Activated CD8-positive, alpha-beta memory T cell treated with anti-CD3 and anti-CD28 coated beads for 36 hours (primary cell): ENCODE data around the gene ZMPSTE24. TPM values are rescaled to one million over a fixed set of nuclear protein-coding genes. Genes with fewer than 3 reads are reported as not detected.
"Not testable (repeated sequence)": the region's sequence is repeated elsewhere in the genome, so short reads cannot be mapped to it uniquely, and the experiment has no call there.

Experiments used
- CTCF ChIA-PET: fragments of 350-600 bp; sonication (Branson Sonifier 250); formaldehyde crosslinking; loops from one replicate; lab custom pipeline; 2021; ENCODE audit warnings: antibody characterized with exemption; lab: Charles Lee
- POLR2A ChIA-PET: fragments of 350-600 bp; sonication (Branson Sonifier 250); formaldehyde crosslinking; loops from one replicate; lab custom pipeline; 2021; ENCODE audit warnings: antibody characterized with exemption; lab: Charles Lee
- total RNA-seq, 2 experiments: library from RNA; stranded (reverse); gene quantifications; one replicate each; pipeline ENCODE4 v1.2.3, GENCODE V29; 2021

ZMPSTE24 gene
- total RNA-seq, result 10 to 100 TPM; 48.2 to 49.4 TPM

DNA sequence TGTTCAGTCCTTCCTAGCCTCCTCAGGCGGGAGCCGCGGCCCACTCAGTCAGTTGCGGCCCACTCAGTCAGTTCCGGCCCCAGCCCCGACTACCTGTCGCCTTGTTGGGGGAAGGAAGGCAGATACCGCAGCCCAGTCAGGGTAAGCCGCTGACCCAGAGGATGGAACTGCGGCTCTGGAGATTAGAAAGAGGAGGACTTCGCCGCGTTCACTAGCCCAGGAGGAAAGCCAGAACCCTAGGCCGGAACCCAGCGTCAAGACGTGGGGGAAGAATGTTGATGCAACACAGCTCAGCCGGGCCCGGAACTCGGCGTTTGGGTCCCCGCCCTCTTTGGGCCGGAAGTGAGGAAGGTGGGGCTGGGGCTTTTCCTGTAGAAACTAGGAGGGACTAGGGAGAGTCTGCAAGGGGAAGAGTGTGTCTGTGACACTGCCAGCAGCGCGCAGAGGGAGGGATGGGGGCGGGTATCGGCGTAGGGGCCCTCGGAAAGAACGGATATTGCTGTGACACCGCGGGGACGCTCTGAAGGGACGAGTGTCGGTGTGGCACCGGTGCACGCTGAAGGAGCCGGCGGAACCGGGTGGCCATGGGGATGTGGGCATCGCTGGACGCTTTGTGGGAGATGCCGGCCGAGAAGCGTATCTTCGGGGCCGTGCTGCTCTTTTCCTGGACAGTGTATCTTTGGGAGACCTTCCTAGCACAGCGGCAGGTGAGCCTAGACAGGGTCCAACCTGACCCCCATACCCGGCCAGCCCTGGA lies at the start of gene ZMPSTE24:
ZMPSTE24 (plus strand) TSS at position 549 of the 757 bp plus-strand sequence; CDS start at position 585, 36 bp downstream.
- ChIA-PET CTCF (interaction anchor here (0.6 to 1.4 kb wide), 4 partner anchors 8 to 96 kb away, joined by 3 to 6 read pairs (median 4); partner anchors contain the start of gene COL9A2), POLR2A (interaction anchor here (0.6 to 1.7 kb wide), 4 partner anchors 16 to 336 kb away, joined by 3 to 10 read pairs (median 4); no protein-coding TSS in a partner anchor)

DNA sequence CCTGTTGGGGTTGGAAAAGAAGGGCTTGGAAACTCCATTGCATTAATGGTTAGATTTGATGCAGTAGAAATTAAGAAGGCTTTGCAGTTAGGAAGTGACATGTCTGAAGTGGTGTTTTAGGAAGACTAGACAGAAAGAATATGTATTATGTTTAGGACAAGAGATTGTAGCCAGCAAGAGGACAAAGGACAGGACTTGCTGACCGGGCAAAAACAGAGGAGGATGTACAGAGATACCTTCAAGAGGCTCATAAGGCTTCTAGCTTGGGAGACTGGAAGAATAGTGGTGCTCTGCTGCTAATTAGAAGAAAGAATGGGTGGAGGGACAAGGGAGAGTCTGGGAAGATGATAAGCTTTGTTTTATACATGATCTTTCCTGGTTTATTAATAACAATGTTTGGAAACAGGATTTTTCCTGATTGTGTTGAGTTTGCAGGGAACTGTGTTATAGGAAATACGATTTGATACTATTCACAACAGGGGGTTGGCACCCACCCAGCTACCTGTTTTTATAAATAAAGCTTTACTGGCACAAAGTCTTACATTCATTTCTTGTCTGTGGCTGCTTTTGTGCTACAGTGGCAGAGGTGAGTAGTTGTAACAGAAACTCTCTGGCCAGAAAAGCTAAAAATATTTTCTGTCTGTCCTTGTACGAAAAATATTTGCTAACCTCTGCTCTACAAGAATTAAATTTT lies 47.4 kb upstream of the ZMPSTE24 start:
- CTCF ChIA-PET, result no interaction called here
- POLR2A ChIA-PET, result no interaction called here

DNA sequence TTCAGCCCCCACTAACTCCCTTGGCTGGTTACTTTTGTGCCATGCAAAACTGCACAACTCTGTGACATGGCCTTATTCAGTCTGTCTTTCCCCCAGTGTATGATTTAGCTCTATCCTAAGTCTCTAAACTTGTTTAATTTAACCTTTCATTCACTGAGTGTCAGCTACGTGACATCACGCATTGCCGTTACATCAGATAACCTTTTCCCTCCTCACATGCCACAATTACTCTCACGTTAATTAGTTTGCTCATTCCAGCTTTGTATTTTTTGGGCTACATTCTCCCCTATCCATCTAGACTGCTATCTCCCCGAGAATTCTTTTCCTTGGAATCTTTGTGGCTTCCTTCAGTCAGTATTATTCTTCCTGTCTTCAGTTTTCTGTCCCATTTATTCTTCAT lies 39.7 kb upstream of the ZMPSTE24 start:
- POLR2A ChIA-PET, result no interaction called here

DNA sequence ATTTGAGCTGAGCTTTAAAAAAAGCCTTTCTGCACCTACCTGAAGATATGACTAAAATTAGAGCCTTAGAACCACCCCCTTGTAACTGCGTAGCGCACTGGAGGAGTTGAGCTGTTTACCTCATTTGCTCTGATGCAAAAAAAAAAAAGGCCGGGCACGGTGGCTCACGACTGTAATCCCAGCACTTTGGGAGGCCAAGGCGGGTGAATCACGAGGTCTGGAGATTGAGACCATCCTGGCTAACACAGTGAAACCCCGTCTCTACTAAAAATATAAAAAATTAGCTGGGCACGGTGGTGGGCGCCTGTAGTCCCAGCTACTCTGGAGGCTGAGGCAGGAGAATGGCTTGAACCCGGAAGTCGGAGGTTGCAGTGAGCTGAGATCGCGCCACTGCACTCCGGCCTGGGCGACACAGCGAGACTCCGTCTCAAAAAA lies 36.5 kb upstream of the ZMPSTE24 start:
- CTCF ChIA-PET, result interaction anchor here (0.7 kb wide), 1 partner anchor 46 kb away, joined by 5 read pairs; no protein-coding TSS in a partner anchor
- POLR2A ChIA-PET, result not testable (repeated sequence)

More for the DNA sequence above, 39.7 kb upstream of the ZMPSTE24 start:
- CTCF ChIA-PET, result interaction anchor here (1.2 kb wide), 1 partner anchor 74 kb away, joined by 3 read pairs; no protein-coding TSS in a partner anchor

DNA sequence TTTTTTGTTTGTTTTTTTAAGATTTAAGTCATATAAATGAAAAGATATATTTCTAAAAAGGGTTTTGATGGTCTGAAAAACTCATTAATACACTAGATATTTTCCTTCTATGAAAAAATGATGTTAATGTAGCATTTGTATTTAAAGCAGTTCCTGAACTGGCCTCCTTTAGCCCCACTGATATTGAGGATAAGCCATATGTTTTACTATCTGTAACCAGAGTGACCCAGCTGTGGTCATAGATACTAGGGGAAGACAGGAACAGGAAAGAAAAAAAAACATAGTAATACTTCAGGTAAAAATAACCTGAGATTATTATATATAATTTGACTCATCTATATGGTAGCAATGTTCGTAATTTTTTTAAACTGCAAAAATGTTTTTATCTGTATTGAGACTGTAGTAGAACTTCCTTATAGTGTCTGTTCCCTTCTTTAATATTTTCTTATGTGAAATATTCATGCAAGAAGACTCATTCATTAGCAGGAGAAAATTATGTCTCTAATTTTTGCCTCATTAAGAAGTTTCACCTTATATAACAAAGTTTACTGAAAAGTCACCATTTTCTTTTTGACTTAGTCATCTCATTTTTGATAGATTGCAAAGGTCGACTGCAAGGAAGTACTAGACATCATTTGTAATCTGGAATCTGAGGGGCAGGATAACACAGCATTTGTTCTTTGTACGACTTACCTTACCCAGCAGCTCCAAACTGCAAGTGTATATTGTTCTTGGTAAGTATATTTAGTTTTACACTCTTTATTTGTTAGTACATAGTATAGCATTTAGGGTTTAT lies 35.9 kb upstream of the ZMPSTE24 start:
- ChIA-PET CTCF (no interaction called here), POLR2A (no interaction called here)

DNA sequence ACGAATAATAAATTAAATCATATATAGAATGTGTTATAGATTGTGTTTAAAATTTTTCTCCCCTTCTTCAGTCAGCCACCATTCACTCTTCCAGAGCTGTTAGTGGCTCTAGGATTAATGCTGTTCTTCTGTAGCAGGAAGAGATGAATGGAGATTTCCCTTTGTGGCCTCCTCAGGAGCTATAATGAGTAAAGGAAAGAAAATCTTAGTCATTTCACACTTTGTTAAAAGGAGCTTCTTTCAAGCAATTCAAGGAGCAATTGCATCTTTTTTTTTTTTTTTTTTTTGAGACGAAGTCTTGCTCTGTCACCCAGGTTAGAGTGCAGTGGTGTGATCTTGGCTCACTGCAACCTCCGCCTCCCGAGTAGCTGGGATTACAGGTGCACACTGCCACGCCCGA lies 34.0 kb upstream of the ZMPSTE24 start:
- CTCF ChIA-PET, result interaction anchor here (0.7 to 1.3 kb wide), 9 partner anchors 15 to 135 kb away, joined by 3 to 5 read pairs (median 4); no protein-coding TSS in a partner anchor
- POLR2A ChIA-PET, result interaction anchor here (0.6 to 1.2 kb wide), 11 partner anchors 8 to 486 kb away, joined by 3 to 8 read pairs (median 5); partner anchors contain the start of gene PPIE

DNA sequence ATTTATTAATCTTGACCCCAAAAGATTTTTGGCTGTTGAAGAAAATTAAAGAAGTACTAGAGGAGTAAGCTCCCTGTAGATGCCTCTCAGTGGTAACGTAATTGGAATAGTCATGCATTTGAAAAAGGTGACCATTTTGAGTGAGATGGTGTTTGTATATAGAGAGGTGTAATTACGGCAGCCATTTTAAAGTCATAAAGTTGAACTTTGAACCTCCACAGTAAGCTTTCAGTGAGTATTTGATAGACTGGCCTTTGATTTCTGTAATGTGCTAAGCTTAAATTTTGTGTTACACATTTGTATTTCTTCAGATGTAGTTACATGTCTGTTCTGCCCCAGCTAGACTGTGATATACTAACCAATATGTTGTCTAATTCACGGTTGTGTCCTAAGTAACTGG lies 31.8 kb upstream of the ZMPSTE24 start:
- ChIA-PET CTCF (no interaction called here), POLR2A (no interaction called here)

DNA sequence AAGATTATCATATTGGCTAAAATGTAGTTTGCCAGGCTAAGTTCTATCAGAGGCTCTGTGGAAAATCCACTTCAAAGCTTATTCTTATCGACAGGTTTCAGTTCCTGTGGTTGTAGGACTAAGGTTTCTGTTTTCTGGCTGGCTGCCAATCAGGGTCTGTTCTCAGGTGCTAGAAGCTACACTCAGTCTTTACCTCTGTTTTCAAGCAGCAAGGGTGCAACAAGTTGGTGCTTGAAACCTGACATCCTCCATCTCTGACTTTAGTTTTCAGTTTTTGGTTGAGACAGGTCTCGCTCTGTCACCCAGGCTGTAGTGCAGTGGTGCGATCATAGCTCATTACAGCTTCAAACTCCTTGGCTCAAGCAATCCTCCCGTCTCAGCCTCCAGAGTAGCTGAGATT lies 25.6 kb upstream of the ZMPSTE24 start:
- CTCF ChIA-PET, result interaction anchor here (0.6 to 1.6 kb wide), 5 partner anchors 10 to 66 kb away, joined by 3 to 7 read pairs (median 3); no protein-coding TSS in a partner anchor

DNA sequence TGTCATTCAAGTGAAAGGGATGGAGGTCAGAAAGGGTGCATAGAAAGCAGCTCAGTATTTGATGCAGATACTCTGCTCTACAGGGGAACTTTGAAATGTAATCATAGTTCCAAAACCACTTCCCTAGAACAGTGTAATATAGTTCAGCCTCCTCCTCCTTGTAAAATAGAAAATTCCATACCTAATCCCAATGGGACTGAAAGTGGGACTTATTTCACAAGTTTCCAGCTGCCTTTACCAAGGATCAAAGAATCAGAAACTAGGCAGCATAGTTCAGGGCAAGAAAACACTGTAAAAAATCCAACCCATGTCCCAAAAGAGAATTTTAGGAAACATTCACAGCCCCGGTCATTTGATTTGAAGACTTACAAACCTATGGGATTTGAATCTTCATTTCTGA lies 18.4 kb upstream of the ZMPSTE24 start:
- ChIA-PET CTCF (interaction anchor here (0.7 to 1.5 kb wide), 3 partner anchors 10 to 76 kb away, joined by 3 to 5 read pairs (median 4); no protein-coding TSS in a partner anchor), POLR2A (no interaction called here)

More for the DNA sequence above, 25.6 kb upstream of the ZMPSTE24 start:
- POLR2A ChIA-PET, result interaction anchor here (1.1 kb wide), 1 partner anchor 8 kb away, joined by 5 read pairs; no protein-coding TSS in a partner anchor

DNA sequence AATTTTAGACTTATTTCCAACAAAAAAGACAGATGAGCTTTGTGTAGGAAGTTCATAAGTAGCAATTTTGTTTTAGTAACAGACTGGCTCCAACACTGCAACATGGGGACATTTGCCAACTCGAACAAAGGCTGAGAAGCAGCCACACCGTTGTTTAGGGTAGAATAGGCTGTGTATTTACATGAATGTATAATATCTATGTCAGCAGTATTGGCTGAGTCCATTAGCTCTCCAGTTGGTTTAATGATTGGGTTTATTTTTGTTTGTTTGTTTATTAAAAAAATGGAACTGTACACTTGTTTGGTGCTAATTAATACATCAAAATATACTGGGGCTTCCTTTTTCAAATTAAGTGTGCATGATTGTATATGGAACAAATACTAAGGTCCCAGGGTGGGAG lies 17.6 kb upstream of the ZMPSTE24 start:
- ChIA-PET CTCF (interaction anchor here (1.0 to 1.5 kb wide), 5 partner anchors 10 to 96 kb away, joined by 3 to 5 read pairs (median 3); no protein-coding TSS in a partner anchor), POLR2A (interaction anchor here (3.1 kb wide), 1 partner anchor 17 kb away, joined by 10 read pairs; the partner anchor contains the start of gene ZMPSTE24)

DNA sequence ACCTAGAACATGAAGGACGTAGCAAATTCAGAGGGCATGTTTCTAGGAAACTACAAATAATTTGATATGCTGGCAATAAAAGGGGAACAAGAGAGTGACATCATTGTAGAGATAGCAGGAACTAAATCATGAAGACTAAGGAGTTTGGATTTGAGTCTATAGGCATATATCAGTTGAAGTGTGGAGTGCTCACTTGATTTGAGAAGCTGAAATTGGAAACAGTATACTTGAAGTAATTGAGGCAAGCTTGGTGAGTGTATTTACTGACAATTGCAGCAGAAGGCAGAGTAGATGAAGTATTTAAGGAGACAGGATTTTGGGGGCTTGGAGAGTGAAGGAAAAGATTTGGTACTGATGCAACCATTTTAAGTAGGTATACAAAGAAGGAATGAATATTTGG lies 16.7 kb upstream of the ZMPSTE24 start:
- POLR2A ChIA-PET, result interaction anchor here (0.6 to 3.1 kb wide), 6 partner anchors 16 to 193 kb away, joined by 5 to 10 read pairs (median 6); partner anchors contain the start of genes RLF and ZMPSTE24

DNA sequence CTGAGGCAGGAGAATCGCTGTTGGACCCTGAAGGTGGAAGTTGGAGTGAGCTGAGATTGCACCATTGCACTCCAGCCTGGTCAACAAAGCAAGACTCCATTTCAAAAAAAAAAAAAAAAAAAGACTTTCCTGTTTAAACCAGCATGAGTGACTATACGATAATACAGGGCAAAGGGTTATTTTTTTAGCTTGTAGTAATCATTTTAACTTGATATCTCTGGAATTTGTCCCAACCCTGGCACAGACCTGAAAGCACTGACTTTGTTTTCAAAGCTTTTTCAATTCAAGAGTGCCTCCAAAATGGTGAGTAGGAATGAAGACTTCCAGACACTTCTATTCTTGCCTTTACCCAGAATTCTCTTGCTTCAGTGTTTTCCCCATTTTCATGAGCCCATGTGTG lies 14.7 kb upstream of the ZMPSTE24 start:
- CTCF ChIA-PET, result interaction anchor here (2.5 to 3.2 kb wide), 2 partner anchors 91 to 95 kb away, joined by 6 to 11 read pairs; no protein-coding TSS in a partner anchor
- POLR2A ChIA-PET, result interaction anchor here (0.7 to 3.1 kb wide), 3 partner anchors 14 to 119 kb away, joined by 4 to 10 read pairs (median 4); partner anchors contain the start of gene ZMPSTE24

More for the DNA sequence above, 16.7 kb upstream of the ZMPSTE24 start:
- CTCF ChIA-PET, result interaction anchor here (0.6 to 3.2 kb wide), 11 partner anchors 9 to 627 kb away, joined by 3 to 11 read pairs (median 4); partner anchors contain the start of gene COL9A2

DNA sequence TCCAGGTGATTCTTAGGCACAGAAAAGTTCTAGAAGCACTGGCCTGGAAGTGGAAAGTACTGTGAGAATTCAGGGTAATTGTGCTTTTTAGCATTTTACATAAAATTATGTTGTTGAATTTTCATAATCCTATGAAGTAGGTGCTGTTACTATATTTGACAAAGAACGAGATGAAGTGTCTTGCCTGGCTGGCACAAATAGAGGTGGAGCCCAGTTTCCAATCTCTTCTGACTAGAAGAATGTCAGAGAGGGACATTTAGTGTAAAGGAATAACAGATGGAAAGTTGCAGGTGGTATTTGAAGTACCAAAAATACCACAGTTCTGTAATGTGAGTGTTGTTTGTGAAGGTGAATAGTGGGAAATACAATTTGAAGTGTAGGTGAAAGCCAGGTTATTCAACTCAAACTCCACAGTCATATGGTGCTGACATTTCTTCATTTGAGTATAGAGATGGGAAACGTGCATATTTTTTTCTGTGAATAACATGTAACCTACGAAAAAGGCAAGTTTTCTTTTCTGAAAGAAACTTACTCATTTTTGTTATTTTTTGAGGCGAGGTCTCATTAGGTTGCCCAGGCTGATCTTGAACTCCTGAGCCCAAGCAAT lies 13.8 kb upstream of the ZMPSTE24 start:
- ChIA-PET POLR2A (no interaction called here), CTCF (interaction anchor here (2.5 kb wide), 1 partner anchor 94 kb away, joined by 6 read pairs; no protein-coding TSS in a partner anchor)

DNA sequence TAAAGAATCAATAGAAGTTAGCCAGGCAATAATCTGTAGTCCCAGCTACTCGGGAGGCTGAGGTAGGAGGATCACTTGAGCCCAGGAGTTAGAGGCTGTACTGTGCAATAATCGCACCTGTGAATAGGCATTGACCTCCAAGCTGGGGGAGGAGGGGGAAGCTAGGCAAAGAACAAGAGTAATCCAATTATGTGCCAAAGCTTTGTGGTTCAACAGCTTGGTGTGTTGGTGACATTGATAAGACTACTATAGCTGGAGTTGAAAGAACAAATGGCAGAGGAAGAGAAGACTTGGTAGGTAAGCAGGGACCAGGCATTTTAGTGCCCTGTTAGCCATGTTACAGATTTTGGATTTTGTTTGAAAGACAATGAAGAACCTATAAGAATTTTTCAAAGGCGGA lies 12.3 kb upstream of the ZMPSTE24 start:
- POLR2A ChIA-PET, result no interaction called here
- CTCF ChIA-PET, result no interaction called here

DNA sequence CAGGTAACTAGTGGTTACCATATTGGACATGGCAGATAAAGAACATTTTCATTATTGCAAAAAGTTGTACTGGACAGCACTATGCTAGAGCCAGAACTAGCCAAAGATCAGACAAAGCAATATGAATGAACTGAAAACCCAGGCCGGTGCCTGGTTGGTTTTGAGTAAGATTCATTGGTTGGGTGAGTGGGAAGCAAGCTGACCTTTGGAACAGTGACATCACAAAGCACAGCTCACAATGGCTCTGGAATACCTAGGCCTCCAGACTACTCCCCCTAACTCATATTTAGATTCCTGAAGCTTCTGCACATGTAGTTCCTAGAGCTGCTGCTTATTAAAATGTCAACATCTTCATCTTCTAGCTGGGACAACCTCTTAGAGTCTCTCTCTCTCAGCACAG lies 10.4 kb upstream of the ZMPSTE24 start, which contains the start of gene TMCO2:
TMCO2 (plus strand) TSS at position 283 of the 400 bp plus-strand sequence; CDS start at position 340, 57 bp downstream.
- ChIA-PET CTCF (interaction anchor here (0.6 kb wide), 1 partner anchor 15 kb away, joined by 3 read pairs; no protein-coding TSS in a partner anchor), POLR2A (no interaction called here)

DNA sequence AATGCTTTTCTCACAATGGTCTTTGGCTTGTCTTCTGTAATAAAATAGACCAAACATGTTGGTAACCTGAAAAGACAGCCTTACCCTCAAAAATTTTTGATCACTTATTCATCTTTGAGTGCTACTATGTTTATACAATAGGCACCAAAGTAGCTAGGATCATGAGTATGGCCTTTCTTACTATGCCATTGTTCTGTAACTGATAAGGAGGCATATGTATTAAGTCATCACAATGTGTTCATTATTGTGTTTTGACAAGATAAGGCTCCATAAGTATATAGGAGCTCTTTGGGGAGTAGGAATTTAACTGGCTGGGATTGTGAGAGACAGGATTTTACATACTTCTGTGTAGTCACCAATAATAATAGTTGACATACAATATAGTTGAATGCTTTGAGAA lies 9.6 kb upstream of the ZMPSTE24 start:
- CTCF ChIA-PET, result interaction anchor here (0.7 to 1.1 kb wide), 3 partner anchors 67 to 121 kb away, joined by 3 to 4 read pairs (median 3); no protein-coding TSS in a partner anchor
- POLR2A ChIA-PET, result interaction anchor here (0.6 kb wide), 1 partner anchor 120 kb away, joined by 3 read pairs; no protein-coding TSS in a partner anchor

DNA sequence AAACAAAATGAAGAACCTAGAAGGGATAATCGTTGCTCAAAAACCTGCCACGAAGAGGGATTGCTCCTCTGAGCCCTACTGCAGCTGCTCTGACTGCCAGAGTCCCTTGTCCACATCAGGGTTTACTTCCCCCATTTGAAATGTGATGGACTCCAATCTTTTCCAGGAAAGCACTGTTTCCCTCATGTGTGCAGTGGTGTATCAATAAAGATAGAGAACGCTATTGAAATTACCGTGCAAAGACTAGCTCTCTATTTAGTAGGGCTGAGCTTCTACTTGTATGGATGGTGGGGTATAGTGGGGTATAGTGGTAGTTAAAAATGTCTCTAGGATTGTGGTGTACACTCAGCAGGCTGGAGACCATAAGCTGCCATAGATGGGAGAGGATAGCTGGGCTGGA lies 6.6 kb upstream of the ZMPSTE24 start:
- CTCF ChIA-PET, result no interaction called here
- POLR2A ChIA-PET, result no interaction called here
